ENCODE results near the gene FIGLA. TPM values are rescaled to one million over a fixed set of nuclear protein-coding genes. Genes with fewer than 3 reads are reported as not detected.

Gene FIGLA
- polyA plus RNA-seq, 1 of the 3 experiments (the other 2 are of a cell fraction) = not detected

- no peak for DNase-seq
- H4K20me1 ChIP-seq (ENCODE audit: insufficient read depth) = no peaks in the 10 kb centered on the region
- ChIA-PET CTCF (interaction anchor here (2.6 kb wide), 1 partner anchor 16 kb away, joined by 9 read pairs; the partner anchor contains the start of gene ADD2), POLR2A (no interaction called here)
- H3K9me3 ChIP-seq = no peaks in the 10 kb centered on the region
- no peak overlapping the region for H3K27ac ChIP-seq (ENCODE audit: low read depth in 2 of 2, low read length in 1 of 2)
- TF ChIP-seq GATA2 (CRISPR knock-in tag; IDR thresholded peaks at IDR 0.05) (no peak), POLR2AphosphoS5 (IDR thresholded peaks at IDR 0.05; ENCODE audit: low read depth, low read length) (no peak), FOXJ3 (CRISPR knock-in tag; IDR thresholded peaks at IDR 0.05) (no peak), RFX5 (IDR thresholded peaks at IDR 0.05; ENCODE audit: low read length) (no peak), MEF2A (IDR thresholded peaks at IDR 0.05; ENCODE audit: borderline replicate concordance, low read depth) (no peak), ELF1 (IDR thresholded peaks at IDR 0.05) (no peak), SMC3 (IDR thresholded peaks at IDR 0.05; ENCODE audit: low read depth, low read length) (no peak), RCOR1 (IDR thresholded peaks at IDR 0.05; ENCODE audit: low read length) (no peak)
- no peak overlapping the region for H3K4me2 ChIP-seq
- no peaks in the 10 kb centered on the region for H3K9me2 ChIP-seq
- no peaks in the 10 kb centered on the region for H3K36me3 ChIP-seq (replicated peaks in 1 of 2; ENCODE audit: control insufficient read depth in 1 of 2, insufficient read depth in 2 of 2, low read length in 1 of 2)
- no peaks in the 10 kb centered on the region for H3K27me3 ChIP-seq (ENCODE audit: insufficient read depth)
- H3F3A ChIP-seq (replicated peaks; ENCODE audit: insufficient read depth) = no peaks in the 10 kb centered on the region
- no peak overlapping the region for H3K4me3 ChIP-seq (ENCODE audit: low read depth in 2 of 2, low read length in 1 of 2)
- no peaks in the 10 kb centered on the region for H3K79me2 ChIP-seq (ENCODE audit: insufficient read depth)
- WGBS (ENCODE audit: low lambda C conversion rate) = 50% methylated on average over 1 of the region's 1 CpG
- no peak overlapping the region for H2AFZ ChIP-seq (ENCODE audit: low read depth)
- no peaks in the 10 kb centered on the region for H3K4me1 ChIP-seq (ENCODE audit: control insufficient read depth in 1 of 2, insufficient read depth in 2 of 2, low read depth in 1 of 2, low read length in 1 of 2)
- no peak overlapping the region for H3K9ac ChIP-seq
Measured at GRCh38 chr2:70752396-70752795, 38.0 kb downstream of the FIGLA start.

GRCh38 chr2:70751881-70752280, 38.6 kb downstream of the FIGLA start:
- WGBS (ENCODE audit: low lambda C conversion rate) = 70% methylated on average over 4 of the region's 4 CpGs

More at GRCh38 chr2:70751881-70752280, 38.6 kb downstream of the FIGLA start:
- H3K9me3 ChIP-seq = no peaks in the 10 kb centered on the region
- no peak overlapping the region for H3K9ac ChIP-seq
- ChIA-PET POLR2A (no interaction called here), CTCF (interaction anchor here (1.1 to 2.6 kb wide), 4 partner anchors 8 to 39 kb away, joined by 3 to 9 read pairs (median 4); partner anchors contain the start of gene ADD2)
- H3K4me3 ChIP-seq (ENCODE audit: low read depth in 2 of 2, low read length in 1 of 2) = no peak overlapping the region
- H3K27me3 ChIP-seq (ENCODE audit: insufficient read depth) = no peaks in the 10 kb centered on the region
- H3K79me2 ChIP-seq (ENCODE audit: insufficient read depth) = no peaks in the 10 kb centered on the region
- H3K4me1 ChIP-seq (ENCODE audit: control insufficient read depth in 1 of 2, insufficient read depth in 2 of 2, low read depth in 1 of 2, low read length in 1 of 2) = no peaks in the 10 kb centered on the region
- no peaks in the 10 kb centered on the region for H3F3A ChIP-seq (replicated peaks; ENCODE audit: insufficient read depth)
- no peak for DNase-seq
- H4K20me1 ChIP-seq (ENCODE audit: insufficient read depth) = no peaks in the 10 kb centered on the region
- H2AFZ ChIP-seq (ENCODE audit: low read depth) = no peak overlapping the region
- no peak overlapping the region for H3K4me2 ChIP-seq
- no peaks in the 10 kb centered on the region for H3K36me3 ChIP-seq (replicated peaks in 1 of 2; ENCODE audit: control insufficient read depth in 1 of 2, insufficient read depth in 2 of 2, low read length in 1 of 2)
- H3K27ac ChIP-seq (ENCODE audit: low read depth in 2 of 2, low read length in 1 of 2) = no peak overlapping the region
- H3K9me2 ChIP-seq = no peaks in the 10 kb centered on the region
- TF ChIP-seq, protein P1, sequence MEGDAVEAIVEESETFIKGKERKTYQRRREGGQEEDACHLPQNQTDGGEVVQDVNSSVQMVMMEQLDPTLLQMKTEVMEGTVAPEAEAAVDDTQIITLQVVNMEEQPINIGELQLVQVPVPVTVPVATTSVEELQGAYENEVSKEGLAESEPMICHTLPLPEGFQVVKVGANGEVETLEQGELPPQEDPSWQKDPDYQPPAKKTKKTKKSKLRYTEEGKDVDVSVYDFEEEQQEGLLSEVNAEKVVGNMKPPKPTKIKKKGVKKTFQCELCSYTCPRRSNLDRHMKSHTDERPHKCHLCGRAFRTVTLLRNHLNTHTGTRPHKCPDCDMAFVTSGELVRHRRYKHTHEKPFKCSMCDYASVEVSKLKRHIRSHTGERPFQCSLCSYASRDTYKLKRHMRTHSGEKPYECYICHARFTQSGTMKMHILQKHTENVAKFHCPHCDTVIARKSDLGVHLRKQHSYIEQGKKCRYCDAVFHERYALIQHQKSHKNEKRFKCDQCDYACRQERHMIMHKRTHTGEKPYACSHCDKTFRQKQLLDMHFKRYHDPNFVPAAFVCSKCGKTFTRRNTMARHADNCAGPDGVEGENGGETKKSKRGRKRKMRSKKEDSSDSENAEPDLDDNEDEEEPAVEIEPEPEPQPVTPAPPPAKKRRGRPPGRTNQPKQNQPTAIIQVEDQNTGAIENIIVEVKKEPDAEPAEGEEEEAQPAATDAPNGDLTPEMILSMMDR (IDR thresholded peaks at IDR 0.05) = no peak
- TF ChIP-seq EP300 (IDR thresholded peaks at IDR 0.05; ENCODE audit: borderline replicate concordance in 1 of 2, low read depth in 1 of 2, low read length in 1 of 2) = no peak
- TF ChIP-seq JUND (IDR thresholded peaks at IDR 0.05) = no peak
- no peak for TF ChIP-seq YY1 (IDR thresholded peaks at IDR 0.05; ENCODE audit: low read depth)
- no peak for TF ChIP-seq CHD2 (IDR thresholded peaks at IDR 0.05; ENCODE audit: low read length, partially characterized antibody)
- no peak for TF ChIP-seq FOXJ3 (CRISPR knock-in tag; IDR thresholded peaks at IDR 0.05)
- TF ChIP-seq NFIC (IDR thresholded peaks at IDR 0.05; ENCODE audit: borderline replicate concordance) = no peak
- TF ChIP-seq ELF1 (IDR thresholded peaks at IDR 0.05) = no peak
- no peak for TF ChIP-seq TCF12 (IDR thresholded peaks at IDR 0.05)
- TF ChIP-seq, protein P2, sequence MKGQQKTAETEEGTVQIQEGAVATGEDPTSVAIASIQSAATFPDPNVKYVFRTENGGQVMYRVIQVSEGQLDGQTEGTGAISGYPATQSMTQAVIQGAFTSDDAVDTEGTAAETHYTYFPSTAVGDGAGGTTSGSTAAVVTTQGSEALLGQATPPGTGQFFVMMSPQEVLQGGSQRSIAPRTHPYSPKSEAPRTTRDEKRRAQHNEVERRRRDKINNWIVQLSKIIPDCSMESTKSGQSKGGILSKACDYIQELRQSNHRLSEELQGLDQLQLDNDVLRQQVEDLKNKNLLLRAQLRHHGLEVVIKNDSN (IDR thresholded peaks at IDR 0.05; ENCODE audit: borderline replicate concordance, low read depth) = no peak
- TF ChIP-seq RAD21 (IDR thresholded peaks at IDR 0.05; ENCODE audit: low read length) = no peak
- no peak for TF ChIP-seq SMC3 (IDR thresholded peaks at IDR 0.05; ENCODE audit: low read depth, low read length)
- TF ChIP-seq MEF2A (IDR thresholded peaks at IDR 0.05; ENCODE audit: borderline replicate concordance, low read depth) = no peak
- no peak for TF ChIP-seq FOSL2 (IDR thresholded peaks at IDR 0.05; ENCODE audit: borderline replicate concordance, low read depth)
- TF ChIP-seq FOXM1 (IDR thresholded peaks at IDR 0.05; ENCODE audit: low read depth) = no peak

All from SK-N-SH (cell line).